Muscle layer of colon (tissue), 2 donors: ENCODE results near the gene DUSP18.
"Not testable (repeated sequence)": the region's sequence is repeated elsewhere in the genome, so short reads cannot be mapped to it uniquely, and the experiment has no call there.

ENCODE experiments used
- H3K27ac ChIP-seq: one replicate; pipeline ENCODE4 v1.7.0; 2013; ENCODE audit warnings: low read depth, mild to moderate bottlenecking, low read length, moderate library complexity
- H3K27me3 ChIP-seq, 2 donors: one replicate each; pipeline ENCODE4 v1.7.0; 2013; ENCODE audit warnings: low read length in 2 of 2, mild to moderate bottlenecking in 2 of 2; ENCODE audit not compliant: insufficient read depth in 2 of 2, control insufficient read depth in 1 of 2
- H3K36me3 ChIP-seq: one replicate; pipeline ENCODE4 v1.7.0; 2013; ENCODE audit warnings: mild to moderate bottlenecking, low read length; ENCODE audit not compliant: insufficient read depth
- H3K4me1 ChIP-seq: one replicate; pipeline ENCODE4 v1.7.0; 2013; ENCODE audit warnings: mild to moderate bottlenecking, low read length; ENCODE audit not compliant: insufficient read depth
- H3K4me3 ChIP-seq, 2 donors: one replicate each; pipeline ENCODE4 v1.7.0; 2013; ENCODE audit warnings: low read length in 2 of 2, low read depth in 1 of 2, mild to moderate bottlenecking in 1 of 2, moderate library complexity in 1 of 2
- H3K9ac ChIP-seq: one replicate; pipeline ENCODE4 v1.7.0; 2013; ENCODE audit warnings: low read length
- H3K9me3 ChIP-seq: one replicate; pipeline ENCODE4 v1.7.0; 2013; ENCODE audit warnings: mild to moderate bottlenecking, low read length
- donor health status: abdominal sarcoma.
- donor health status: Adenocarcinoma of cecum.

The DUSP18 gene

DNA sequence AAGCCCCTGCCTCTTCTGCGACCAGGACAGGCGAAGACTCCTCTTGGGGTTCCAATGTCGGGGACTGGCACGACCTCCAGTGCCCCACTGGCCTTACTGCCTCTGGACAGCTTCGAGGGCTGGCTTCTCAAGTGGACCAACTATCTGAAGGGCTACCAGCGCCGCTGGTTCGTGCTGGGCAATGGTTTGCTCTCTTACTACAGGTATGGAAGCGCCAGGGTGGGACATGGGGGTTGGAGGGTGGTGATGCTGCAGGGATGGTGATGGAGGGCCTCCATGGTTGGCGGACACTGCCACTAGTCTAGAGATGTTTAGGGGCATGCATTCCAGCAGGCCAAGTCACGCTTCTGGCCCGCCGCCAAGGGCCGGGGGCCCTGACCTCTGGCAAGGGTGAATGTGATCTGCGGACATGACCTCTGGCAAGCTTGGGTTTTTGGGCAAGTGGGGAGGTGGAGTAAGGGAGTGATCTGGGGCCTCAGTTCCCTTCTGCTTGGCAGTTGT lies 27.7 kb upstream of the DUSP18 start:
- Histone ChIP-seq H3K4me1 (peaks cover 17% of the 10 kb centered on the region), H3K9me3 (no peaks in the 10 kb centered on the region), H3K9ac (no peak overlapping the region), H3K36me3 (no peaks in the 10 kb centered on the region), H3K27ac (no peak overlapping the region), H3K4me3 (peak overlapping the region; percentile 52 to 55), H3K27me3 (no peaks in the 10 kb centered on the region)

GRCh38 chr22:30694640-30695350 lies 27.1 kb upstream of the DUSP18 start, which contains the start of gene OSBP2:
OSBP2 (plus strand) TSS chr22:30694874; CDS start chr22:30694910, 36 bp downstream.
- H3K9me3 ChIP-seq: no peaks in the 10 kb centered on the region
- H3K27me3 ChIP-seq: no peaks in the 10 kb centered on the region
- H3K4me1 ChIP-seq: peaks cover 17% of the 10 kb centered on the region
- peak within 1 kb of the TSS; percentile 55 to 58 for H3K4me3 ChIP-seq
- no peak within 1 kb of the TSS for H3K9ac ChIP-seq
- no peaks in the 10 kb centered on the region for H3K36me3 ChIP-seq
- peak within 1 kb of the TSS; percentile 82 for H3K27ac ChIP-seq

- no peaks in the 10 kb centered on the region for H3K27me3 ChIP-seq
- H3K9ac ChIP-seq: no peak overlapping the region
- H3K9me3 ChIP-seq: no peaks in the 10 kb centered on the region
- peak overlapping the region; percentile 55 to 58 for H3K4me3 ChIP-seq
- no peaks in the 10 kb centered on the region for H3K36me3 ChIP-seq
- peaks cover 17% of the 10 kb centered on the region for H3K4me1 ChIP-seq
- peak overlapping the region; percentile 82 for H3K27ac ChIP-seq
These were observed 26.5 kb upstream of the DUSP18 start for GRCh38 chr22:30694171-30694639.

GRCh38 chr22:30691204-30691603 lies 23.5 kb upstream of the DUSP18 start:
- Histone ChIP-seq H3K9me3 (no peaks in the 10 kb centered on the region), H3K4me1 (peaks cover 16% of the 10 kb centered on the region), H3K27me3 (no peaks in the 10 kb centered on the region), H3K9ac (no peak overlapping the region), H3K4me3 (no peak overlapping the region), H3K27ac (no peak overlapping the region), H3K36me3 (no peaks in the 10 kb centered on the region)

GRCh38 chr22:30689622-30690021 lies 21.9 kb upstream of the DUSP18 start:
- H3K4me1 ChIP-seq: peaks cover 6% of the 10 kb centered on the region
- no peak overlapping the region for H3K9ac ChIP-seq
- H3K9me3 ChIP-seq: no peaks in the 10 kb centered on the region
- H3K27me3 ChIP-seq: no peaks in the 10 kb centered on the region
- H3K36me3 ChIP-seq: no peaks in the 10 kb centered on the region
- H3K4me3 ChIP-seq: no peak overlapping the region
- H3K27ac ChIP-seq: no peak overlapping the region

- H3K4me1 ChIP-seq: no peaks in the 10 kb centered on the region
- no peak overlapping the region for H3K9ac ChIP-seq
- no peaks in the 10 kb centered on the region for H3K27me3 ChIP-seq
- H3K36me3 ChIP-seq: no peaks in the 10 kb centered on the region
- H3K4me3 ChIP-seq: no peak overlapping the region
- no peak overlapping the region for H3K27ac ChIP-seq
- no peaks in the 10 kb centered on the region for H3K9me3 ChIP-seq
These were observed 19.7 kb upstream of the DUSP18 start for GRCh38 chr22:30687358-30687757.

DNA sequence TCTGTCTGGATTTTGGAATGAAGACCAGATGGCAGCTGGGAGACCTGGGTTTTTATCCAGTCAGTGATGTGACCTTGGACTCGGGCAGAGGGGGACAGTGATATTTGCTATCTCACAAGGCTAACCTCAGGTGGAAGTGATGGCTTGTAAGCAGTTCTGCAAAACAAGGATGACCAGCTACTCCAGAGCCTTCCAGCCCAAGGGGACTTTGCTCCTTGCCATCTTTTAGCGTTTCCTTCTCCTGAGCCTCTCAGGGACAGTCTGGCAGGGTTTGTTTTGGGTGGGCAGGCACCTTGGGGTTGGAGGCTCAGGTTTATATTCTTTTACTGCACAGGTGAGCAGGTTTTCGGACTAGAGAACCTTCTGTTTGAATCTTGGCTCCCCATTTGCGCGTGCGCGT lies 17.5 kb upstream of the DUSP18 start:
- H3K36me3 ChIP-seq: no peaks in the 10 kb centered on the region
- no peaks in the 10 kb centered on the region for H3K9me3 ChIP-seq
- no peak overlapping the region for H3K4me3 ChIP-seq
- H3K27me3 ChIP-seq: no peaks in the 10 kb centered on the region
- no peak overlapping the region for H3K9ac ChIP-seq
- no peak overlapping the region for H3K27ac ChIP-seq
- H3K4me1 ChIP-seq: peaks cover 12% of the 10 kb centered on the region

DNA sequence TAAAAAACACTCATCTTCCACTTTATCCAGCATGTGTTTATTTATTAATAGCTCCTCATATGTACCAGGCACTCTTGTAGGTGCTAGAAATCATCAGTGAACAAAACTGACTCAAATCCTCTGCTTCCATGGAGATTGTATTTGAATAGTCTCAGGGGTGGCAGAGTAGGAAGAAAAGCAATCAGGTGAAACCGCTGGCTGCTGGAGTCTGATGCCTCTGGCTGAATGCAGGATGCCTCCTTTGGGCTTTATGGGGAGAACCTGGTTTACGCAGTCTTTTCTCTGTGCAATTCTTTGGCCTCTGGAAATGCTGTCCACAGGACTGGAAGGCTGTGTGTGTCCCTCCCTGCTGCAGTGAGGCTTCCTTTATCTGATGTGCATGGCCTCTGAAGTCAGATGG lies 14.2 kb upstream of the DUSP18 start:
- Histone ChIP-seq H3K27me3 (no peaks in the 10 kb centered on the region), H3K9me3 (no peaks in the 10 kb centered on the region), H3K36me3 (no peaks in the 10 kb centered on the region), H3K27ac (no peak overlapping the region), H3K4me1 (peaks cover 12% of the 10 kb centered on the region), H3K9ac (no peak overlapping the region), H3K4me3 (no peak overlapping the region)

DNA sequence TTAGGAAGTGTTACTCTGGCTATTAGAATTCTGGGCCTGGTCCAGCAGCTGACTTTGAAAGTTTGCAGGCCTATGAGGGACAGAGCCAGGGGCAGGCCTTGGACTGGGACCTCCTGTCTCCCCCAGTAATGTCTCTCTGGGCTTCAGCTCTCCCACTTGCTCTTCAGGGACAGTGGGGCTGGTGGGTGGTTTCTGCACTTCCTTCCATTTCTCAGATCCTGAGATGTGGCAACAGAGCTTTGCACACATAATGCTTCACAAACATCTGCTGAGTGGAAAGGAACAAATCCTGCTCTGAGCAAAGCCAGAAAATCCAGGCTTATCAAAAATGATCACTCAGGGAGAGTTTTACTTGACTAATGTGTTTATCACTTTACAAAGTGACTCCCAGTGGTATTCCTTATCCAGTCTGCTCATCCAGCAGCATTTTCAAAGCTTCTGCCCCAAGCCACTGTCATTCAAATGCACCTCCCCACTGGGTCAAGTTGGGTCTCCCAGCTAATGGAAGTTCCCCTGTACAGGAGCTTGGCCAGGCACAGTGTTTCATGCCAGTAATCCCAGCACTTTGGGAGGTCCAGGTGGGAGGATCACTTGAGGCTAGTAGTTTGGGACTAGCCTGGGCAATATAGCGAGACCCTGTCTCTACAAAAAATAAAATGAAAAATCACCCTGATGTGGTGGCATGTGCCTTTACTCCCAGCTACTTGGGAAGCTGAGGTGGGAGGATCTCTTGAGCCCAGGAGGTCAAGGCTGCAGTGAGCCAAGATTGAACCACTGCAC lies 13.5 kb upstream of the DUSP18 start:
- Histone ChIP-seq H3K9me3 (no peaks in the 10 kb centered on the region), H3K27me3 (no peaks in the 10 kb centered on the region), H3K4me1 (peaks cover 12% of the 10 kb centered on the region), H3K27ac (peak overlapping the region; percentile 44), H3K36me3 (no peaks in the 10 kb centered on the region), H3K9ac (no peak overlapping the region), H3K4me3 (no peak overlapping the region)

GRCh38 chr22:30679895-30680690 lies 12.4 kb upstream of the DUSP18 start:
- H3K27me3 ChIP-seq, H3K9me3 ChIP-seq, H3K27ac ChIP-seq, H3K4me3 ChIP-seq, H3K9ac ChIP-seq, H3K36me3 ChIP-seq: not testable (repeated sequence)
- H3K4me1 ChIP-seq: peaks cover 12% of the 10 kb centered on the region

DNA sequence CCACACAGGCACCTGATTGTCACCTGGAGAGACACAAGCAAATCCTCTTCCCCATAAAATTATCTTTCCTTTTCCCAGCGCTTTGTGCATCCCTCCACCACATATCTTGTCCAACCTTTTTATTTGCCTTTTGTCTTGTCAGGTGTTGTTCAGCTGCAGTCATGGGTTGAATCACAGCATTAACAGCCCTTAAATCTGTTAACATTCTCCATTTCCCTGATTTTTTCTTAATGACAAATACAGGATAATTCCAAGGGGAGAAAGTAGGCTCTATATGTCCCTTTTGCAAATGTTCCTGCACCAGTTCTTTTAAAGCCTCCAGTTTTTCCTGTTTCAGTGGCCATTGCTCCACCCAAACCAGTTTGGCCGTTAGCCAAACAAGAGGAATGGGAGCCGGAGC lies 8.9 kb upstream of the DUSP18 start:
- not testable (repeated sequence) for H3K4me3 ChIP-seq, H3K27me3 ChIP-seq, H3K9ac ChIP-seq, H3K9me3 ChIP-seq, H3K36me3 ChIP-seq, H3K27ac ChIP-seq
- peaks cover 11% of the 10 kb centered on the region for H3K4me1 ChIP-seq
